Transverse colon (tissue), 4 donors: Measurements from ENCODE around the gene PSMD5. TPM values are rescaled to one million over a fixed set of nuclear protein-coding genes. Genes with fewer than 3 reads are reported as not detected.
A peak's percentile ranks its signal among the peaks of the same experiment; 100 is the strongest.

ENCODE experiments used
- DNase-seq: peaks from one replicate; pipeline ENCODE4 v3.0.0-alpha.2; 2019
- H3K27ac ChIP-seq, 4 donors: fragments of 200-600 bp; sonication (generic); 2 replicates each; pipeline ENCODE4 v1.5.1; 2016 to 2018; ENCODE audit warnings: inconsistent platforms in 4 of 4
- H3K27me3 ChIP-seq: fragments of 200-600 bp; sonication (generic); 2 replicates; pipeline ENCODE4 v1.5.1; 2017; ENCODE audit warnings: inconsistent platforms
- H3K36me3 ChIP-seq, 4 donors: fragments of 200-600 bp; sonication (generic); 2 replicates each; pipeline ENCODE4 v1.5.1; 2017 to 2019; ENCODE audit warnings: inconsistent platforms in 4 of 4
- H3K4me1 ChIP-seq, 4 donors: fragments of 200-600 bp; sonication (generic); 2 replicates each; pipeline ENCODE4 v1.5.1; 2017 to 2020; ENCODE audit warnings: inconsistent platforms in 4 of 4
- H3K4me3 ChIP-seq, 4 donors: fragments of 200-600 bp; sonication (generic); 1 replicate in 1 of 4; 2 replicates in 3 of 4; pipeline versions ENCODE4 v1.5.1 to v1.6.1; 2017 to 2019; ENCODE audit warnings: inconsistent platforms in 4 of 4
- H3K9me3 ChIP-seq, 2 donors: fragments of 200-600 bp; sonication (generic); 2 replicates each; pipeline ENCODE4 v1.5.1; 2017 to 2019; ENCODE audit warnings: inconsistent platforms in 2 of 2
- CTCF ChIP-seq, 5 experiments: fragments of 200-600 bp in 3 of 5; fragments of 450-650 bp in 2 of 5; sonication (generic) in 3 of 5; IDR thresholded peaks; 1 replicate in 2 of 5; 2 replicates in 3 of 5; pipeline ENCODE4 v1.5.1; 2016 to 2017; ENCODE audit warnings: antibody characterized with exemption in 5 of 5, inconsistent platforms in 3 of 5, mild to moderate bottlenecking in 2 of 5, moderate library complexity in 1 of 5
- EP300 ChIP-seq: sonication (generic); formaldehyde crosslinking; IDR thresholded peaks from one replicate; pipeline ENCODE4 v1.6.1; 2017; ENCODE audit warnings: antibody characterized with exemption, low read depth
- POLR2A ChIP-seq: fragments of 450-650 bp; IDR thresholded peaks from one replicate; pipeline ENCODE4 v1.6.1; 2016; ENCODE audit warnings: antibody characterized with exemption, mild to moderate bottlenecking, moderate library complexity
- POLR2AphosphoS5 ChIP-seq, 3 donors: sonication (generic); formaldehyde crosslinking; IDR thresholded peaks; one replicate each; pipeline ENCODE4 v1.6.1; 2016; ENCODE audit warnings: antibody characterized with exemption in 3 of 3
- WGBS, 2 donors: methylation state at CpG; one replicate each; pipeline ENCODE4 v1.1.5; 2018; ENCODE audit warnings: low coverage in 1 of 2; 5-methylcytosine and 5-hydroxymethylcytosine counted together
- in situ Hi-C, 4 donors: fragments of 200-750 bp; cut with MboI; loops; one replicate each; pipeline versions ENCODE4 v1.15.0 to v1.15.1; 2017; ENCODE audit warnings: low sequenced_read_pairs in 3 of 4, low pct_ligation_motif_present in 1 of 4, low pct_unique_long_range_greater_than_20kb in 1 of 4
- intact Hi-C: fragments of 100-400 bp; cut with DNase I; formaldehyde crosslinking; loops from one replicate; pipeline ENCODE4 v1.15.1; 2023; ENCODE audit warnings: low total_unique reads
- total RNA-seq, 4 donors: library from RNA; depleted of rRNA; stranded (reverse); fragments of >200 nt; gene quantifications; one replicate each; pipeline ENCODE4 v1.1.0, GENCODE V29; 2016

The PSMD5 gene
- total RNA-seq, 4 donors from 2014 or later = 25.3 to 36.6 (median 28.7) TPM

GRCh38 chr9:120885457-120885856 lies 42.7 kb upstream of the PSMD5 start:
- TF ChIP-seq EP300 (no peak), POLR2A (no peak), POLR2AphosphoS5 (IDR thresholded peaks at IDR 0.05) (no peak), CTCF (IDR thresholded peaks at IDR 0.05) (no peak)
- intact Hi-C loops (no loop called here), in situ Hi-C loops (no loop called here)
- H3K4me3 ChIP-seq = no peak overlapping the region
- no peak for DNase-seq
- H3K27ac ChIP-seq = peak overlapping the region; percentile 38 to 61 (median 55)
- WGBS, 2 donors = 10 to 41% methylated on average over 2 to 3 of the region's 3 CpGs
- H3K4me1 ChIP-seq = peaks cover 0 to 17% (median 11%) of the 10 kb centered on the region in 4 donors
- no peaks in the 10 kb centered on the region for H3K9me3 ChIP-seq
- H3K36me3 ChIP-seq = no peaks in the 10 kb centered on the region
- H3K27me3 ChIP-seq = no peaks in the 10 kb centered on the region

GRCh38 chr9:120883608-120883996 lies 40.9 kb upstream of the PSMD5 start:
- peaks cover under 1 to 15% (median 7%) of the 10 kb centered on the region in 4 donors for H3K4me1 ChIP-seq
- no peaks in the 10 kb centered on the region for H3K9me3 ChIP-seq
- in situ Hi-C loops (no loop called here), intact Hi-C loops (no loop called here)
- H3K4me3 ChIP-seq = no peak overlapping the region
- TF ChIP-seq POLR2AphosphoS5 (IDR thresholded peaks at IDR 0.05) = no peak
- no peak for TF ChIP-seq POLR2A
- no peak for TF ChIP-seq CTCF (IDR thresholded peaks at IDR 0.05)
- no peak for TF ChIP-seq EP300
- WGBS, 2 donors = 86 to 87% methylated on average over 1 to 3 of the region's 3 CpGs
- DNase-seq = no peak
- no peak overlapping the region for H3K27ac ChIP-seq
- H3K27me3 ChIP-seq = no peaks in the 10 kb centered on the region
- H3K36me3 ChIP-seq = no peaks in the 10 kb centered on the region

- in situ Hi-C loops = no loop called here
- no peak for DNase-seq
- WGBS, 2 donors = 56 to 73% methylated on average over 3 to 10 of the region's 10 CpGs
- Histone ChIP-seq H3K4me3 (no peak overlapping the region), H3K27ac (no peak overlapping the region), H3K27me3 (no peaks in the 10 kb centered on the region), H3K4me1 (peaks cover 5 to 21% (median 8%) of the 10 kb centered on the region in 4 donors), H3K36me3 (no peaks in the 10 kb centered on the region), H3K9me3 (no peaks in the 10 kb centered on the region)
- no peak for TF ChIP-seq POLR2AphosphoS5 (IDR thresholded peaks at IDR 0.05)
- TF ChIP-seq EP300 = no peak
- TF ChIP-seq POLR2A = no peak
- no peak for TF ChIP-seq CTCF (IDR thresholded peaks at IDR 0.05)
- intact Hi-C loops = no loop called here
These were observed 40.3 kb upstream of the PSMD5 start for GRCh38 chr9:120882935-120883607.

GRCh38 chr9:120879446-120879845 lies 36.7 kb upstream of the PSMD5 start:
- Histone ChIP-seq H3K4me3 (no peak overlapping the region), H3K36me3 (no peaks in the 10 kb centered on the region), H3K9me3 (no peaks in the 10 kb centered on the region), H3K27me3 (no peaks in the 10 kb centered on the region), H3K27ac (no peak overlapping the region), H3K4me1 (peaks cover 3 to 28% (median 18%) of the 10 kb centered on the region in 4 donors)
- intact Hi-C loops (no loop called here), in situ Hi-C loops (no loop called here)
- DNase-seq = no peak
- WGBS, 2 donors = 69 to 76% methylated on average over 5 to 6 of the region's 6 CpGs
- TF ChIP-seq EP300 (no peak), CTCF (IDR thresholded peaks at IDR 0.05) (no peak)
